Activated B cell treated with CpG ODN at 0.5 μM for 24 hours (primary cell): Measurements from ENCODE around the gene MDN1. TPM values are rescaled to one million over a fixed set of nuclear protein-coding genes. Genes with fewer than 3 reads are reported as not detected.

Experiments used
- ATAC-seq: fragments of 200-7000 bp; cut with Tn5 transposase; one replicate; pipeline ENCODE4 v1.10.0; 2021; ENCODE audit warnings: low read depth, mild to moderate bottlenecking, moderate library complexity
- CTCF ChIA-PET: fragments of 350-600 bp; sonication (Branson Sonifier 250); formaldehyde crosslinking; loops from one replicate; lab custom pipeline; 2021; ENCODE audit warnings: antibody characterized with exemption; lab: Charles Lee
- POLR2A ChIA-PET: fragments of 350-600 bp; sonication (Branson Sonifier 250); formaldehyde crosslinking; loops from one replicate; lab custom pipeline; 2021; ENCODE audit warnings: antibody characterized with exemption; lab: Charles Lee
- DNase-seq: peaks from one replicate; pipeline ENCODE4 v3.0.0; 2022
- H3K27ac Mint-ChIP-seq: one replicate; pipeline ENCODE4 v1.8.0; 2020; ENCODE audit warnings: mixed read lengths
- H3K27me3 Mint-ChIP-seq: one replicate; pipeline ENCODE4 v1.8.0; 2021; ENCODE audit warnings: mixed read lengths
- H3K36me3 Mint-ChIP-seq: one replicate; pipeline ENCODE4 v1.8.0; 2021; ENCODE audit warnings: low read depth, mixed read lengths
- H3K4me1 Mint-ChIP-seq: one replicate; pipeline ENCODE4 v1.8.0; 2021; ENCODE audit warnings: mixed read lengths
- H3K4me3 Mint-ChIP-seq: one replicate; pipeline ENCODE4 v1.8.0; 2020; ENCODE audit warnings: mild to moderate bottlenecking, mixed read lengths
- H3K9me3 Mint-ChIP-seq: one replicate; pipeline ENCODE4 v1.8.0; 2020; ENCODE audit warnings: mixed read lengths
- intact Hi-C: fragments of 100-400 bp; cut with micrococcal nuclease; formaldehyde crosslinking; loops from one replicate; pipeline ENCODE4 v1.15.1; 2024
- total RNA-seq: library from RNA; stranded (reverse); gene quantifications from 2 replicates; pipeline ENCODE4 v1.2.3, GENCODE V29; 2022
- TF ChIP-seq, protein P1 (sequence below): fragments of 200-600 bp; IDR thresholded peaks from one replicate; pipeline ENCODE4 v1.8.0; 2022; ENCODE audit warnings: antibody characterized with exemption, mild to moderate bottlenecking

Gene MDN1
- total RNA-seq, 1 donor from 2014 or later: 65.4 TPM

DNA sequence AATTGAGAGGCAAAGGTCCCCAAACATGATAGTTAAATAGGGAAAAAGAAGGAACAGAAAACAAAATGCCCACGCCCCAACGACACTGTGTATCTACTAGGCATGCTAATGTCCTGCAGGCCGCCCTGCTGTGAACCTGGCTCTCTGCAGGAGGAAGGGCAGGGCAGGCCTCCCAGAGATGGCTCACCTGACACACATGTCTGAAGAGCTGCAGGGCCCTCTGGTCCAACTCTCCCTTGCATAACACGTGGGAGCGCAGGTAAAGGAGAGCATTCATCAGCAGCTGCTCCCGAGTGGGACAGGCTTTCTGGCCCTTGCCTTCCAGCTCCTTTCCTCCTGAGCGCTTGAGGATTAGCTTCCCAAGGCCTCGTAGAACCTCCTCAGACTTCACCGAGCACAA lies 127.3 kb downstream of the MDN1 start:
- ChIA-PET POLR2A (no interaction called here), CTCF (no interaction called here)
- ATAC-seq (no peak), DNase-seq (no peak)
- H3K9me3 Mint-ChIP-seq: no peaks in the 10 kb centered on the region
- H3K4me1 Mint-ChIP-seq: peaks cover 12% of the 10 kb centered on the region
- TF ChIP-seq, protein P1, sequence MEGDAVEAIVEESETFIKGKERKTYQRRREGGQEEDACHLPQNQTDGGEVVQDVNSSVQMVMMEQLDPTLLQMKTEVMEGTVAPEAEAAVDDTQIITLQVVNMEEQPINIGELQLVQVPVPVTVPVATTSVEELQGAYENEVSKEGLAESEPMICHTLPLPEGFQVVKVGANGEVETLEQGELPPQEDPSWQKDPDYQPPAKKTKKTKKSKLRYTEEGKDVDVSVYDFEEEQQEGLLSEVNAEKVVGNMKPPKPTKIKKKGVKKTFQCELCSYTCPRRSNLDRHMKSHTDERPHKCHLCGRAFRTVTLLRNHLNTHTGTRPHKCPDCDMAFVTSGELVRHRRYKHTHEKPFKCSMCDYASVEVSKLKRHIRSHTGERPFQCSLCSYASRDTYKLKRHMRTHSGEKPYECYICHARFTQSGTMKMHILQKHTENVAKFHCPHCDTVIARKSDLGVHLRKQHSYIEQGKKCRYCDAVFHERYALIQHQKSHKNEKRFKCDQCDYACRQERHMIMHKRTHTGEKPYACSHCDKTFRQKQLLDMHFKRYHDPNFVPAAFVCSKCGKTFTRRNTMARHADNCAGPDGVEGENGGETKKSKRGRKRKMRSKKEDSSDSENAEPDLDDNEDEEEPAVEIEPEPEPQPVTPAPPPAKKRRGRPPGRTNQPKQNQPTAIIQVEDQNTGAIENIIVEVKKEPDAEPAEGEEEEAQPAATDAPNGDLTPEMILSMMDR: no peak
- no peak overlapping the region for H3K27ac Mint-ChIP-seq
- no peak overlapping the region for H3K4me3 Mint-ChIP-seq
- intact Hi-C loops: no loop called here
- no peaks in the 10 kb centered on the region for H3K27me3 Mint-ChIP-seq
- peaks cover 93% of the 10 kb centered on the region for H3K36me3 Mint-ChIP-seq

- Mint-ChIP-seq H3K27me3 (no peaks in the 10 kb centered on the region), H3K36me3 (peaks cover 92% of the 10 kb centered on the region), H3K4me1 (peaks cover 12% of the 10 kb centered on the region), H3K4me3 (no peak overlapping the region), H3K27ac (no peak overlapping the region), H3K9me3 (no peaks in the 10 kb centered on the region)
- ChIA-PET POLR2A (no interaction called here), CTCF (no interaction called here)
- DNase-seq: no peak
- no peak for ATAC-seq
- intact Hi-C loops: no loop called here
- TF ChIP-seq, protein P1: no peak
Measured at GRCh38 chr6:89690944-89691324, 128.7 kb downstream of the MDN1 start.

DNA sequence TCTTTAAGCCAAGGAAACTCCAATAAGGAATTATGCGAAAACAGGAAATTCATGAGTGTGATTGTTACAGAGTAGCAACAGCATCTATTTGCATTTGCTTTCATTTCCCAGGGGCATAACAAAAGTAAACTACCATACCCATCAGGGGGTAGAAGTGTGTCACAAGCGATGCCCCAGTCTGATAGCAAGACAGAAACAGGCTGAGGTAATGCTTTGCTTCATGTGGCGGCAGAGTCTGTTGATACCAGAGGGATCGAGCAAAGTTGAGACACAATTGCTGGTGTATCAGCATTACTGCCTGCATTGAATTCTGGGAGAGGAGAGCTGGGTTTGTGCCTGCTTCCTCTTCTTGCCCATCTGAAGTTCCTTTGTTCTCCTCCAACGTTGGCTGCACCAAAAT lies 129.9 kb downstream of the MDN1 start:
- intact Hi-C loops: no loop called here
- ATAC-seq (no peak), DNase-seq (no peak)
- Mint-ChIP-seq H3K27ac (no peak overlapping the region), H3K4me1 (peaks cover 12% of the 10 kb centered on the region), H3K36me3 (peaks cover 93% of the 10 kb centered on the region), H3K9me3 (no peaks in the 10 kb centered on the region), H3K4me3 (no peak overlapping the region), H3K27me3 (no peaks in the 10 kb centered on the region)
- TF ChIP-seq, protein P1: no peak
- ChIA-PET POLR2A (no interaction called here), CTCF (no interaction called here)

DNA sequence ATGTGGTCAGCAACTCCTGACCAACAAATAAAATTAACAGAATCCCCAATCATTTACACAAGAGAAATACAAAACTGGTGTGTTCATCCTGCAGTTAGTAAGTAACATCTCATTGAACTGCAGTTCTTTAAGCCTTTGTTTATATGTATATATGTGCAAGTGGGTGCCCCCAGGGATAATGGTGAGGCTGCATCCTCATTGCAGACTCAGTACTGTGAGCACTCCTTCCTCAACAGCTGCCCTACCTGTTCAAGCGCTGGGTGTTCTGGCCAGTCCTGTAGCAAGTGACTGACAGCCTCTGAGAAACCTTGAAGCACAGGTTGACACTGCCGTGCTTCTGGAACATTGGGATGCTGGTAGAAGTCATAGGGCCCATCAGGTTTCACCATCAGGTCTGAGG lies 131.3 kb downstream of the MDN1 start:
- Mint-ChIP-seq H3K4me3 (no peak overlapping the region), H3K9me3 (no peaks in the 10 kb centered on the region), H3K27me3 (no peaks in the 10 kb centered on the region), H3K4me1 (peaks cover 12% of the 10 kb centered on the region), H3K36me3 (peaks cover 93% of the 10 kb centered on the region), H3K27ac (no peak overlapping the region)
- TF ChIP-seq, protein P1: no peak
- ChIA-PET POLR2A (no interaction called here), CTCF (no interaction called here)
- intact Hi-C loops: no loop called here
- DNase-seq (no peak), ATAC-seq (no peak)

DNA sequence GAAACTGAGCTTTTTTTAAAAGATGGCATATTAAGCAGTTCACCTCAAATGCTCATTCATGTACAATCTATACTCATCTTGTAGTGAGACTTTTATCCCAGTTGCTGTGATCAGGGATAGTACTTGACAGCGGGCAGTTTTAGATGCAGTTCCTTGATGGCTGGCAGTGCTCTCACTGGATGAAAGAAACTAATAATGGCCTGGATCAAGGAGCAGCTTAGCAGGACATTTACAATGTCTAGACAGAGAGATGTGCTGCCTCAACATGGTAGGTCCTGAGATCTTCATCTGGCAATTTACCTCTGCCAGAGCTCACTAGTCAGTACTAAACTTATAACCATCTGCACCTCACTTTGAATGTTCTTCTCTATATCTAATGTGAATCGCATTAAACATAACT lies 134.3 kb downstream of the MDN1 start:
- Mint-ChIP-seq H3K27me3 (no peaks in the 10 kb centered on the region), H3K9me3 (no peaks in the 10 kb centered on the region), H3K27ac (no peak overlapping the region), H3K36me3 (peaks cover 88% of the 10 kb centered on the region), H3K4me1 (peaks cover 5% of the 10 kb centered on the region), H3K4me3 (no peak overlapping the region)
- ATAC-seq (no peak), DNase-seq (no peak)
- CTCF ChIA-PET: no interaction called here
- POLR2A ChIA-PET: no interaction called here
- TF ChIP-seq, protein P1: no peak
- intact Hi-C loops: no loop called here
